Tibial nerve (tissue), 4 donors: ENCODE measurements around the gene CAND1. TPM values are rescaled to one million over a fixed set of nuclear protein-coding genes. Genes with fewer than 3 reads are reported as not detected.

Experiments used
- DNase-seq, 2 donors: peaks; one replicate each; pipeline ENCODE4 v3.0.0-alpha.2; 2019; ENCODE audit warnings: low spot score in 2 of 2
- H3K27ac ChIP-seq, 4 donors: fragments of 200-600 bp; sonication (generic) in 3 of 4; one replicate each; pipeline ENCODE4 v1.5.1; 2017 to 2019; ENCODE audit warnings: mild to moderate bottlenecking in 1 of 4
- H3K27me3 ChIP-seq, 2 donors: fragments of 200-600 bp; sonication (generic) in 1 of 2; one replicate each; pipeline versions ENCODE4 v1.5.1 to v1.6.0; 2017 to 2019
- H3K36me3 ChIP-seq, 3 donors: fragments of 200-600 bp; sonication (generic); one replicate each; pipeline ENCODE4 v1.5.1; 2018 to 2019
- H3K4me1 ChIP-seq, 4 donors: fragments of 200-600 bp; sonication (generic) in 3 of 4; one replicate each; pipeline ENCODE4 v1.5.1; 2017 to 2019
- H3K4me3 ChIP-seq, 4 donors: fragments of 200-600 bp; sonication (generic) in 3 of 4; one replicate each; pipeline ENCODE4 v1.5.1; 2017 to 2019; ENCODE audit warnings: mild to moderate bottlenecking in 1 of 4, moderate library complexity in 1 of 4
- H3K9me3 ChIP-seq, 4 donors: fragments of 200-600 bp; sonication (generic) in 3 of 4; one replicate each; pipeline ENCODE4 v1.5.1; 2017 to 2019
- CTCF ChIP-seq, 5 experiments: fragments of 200-600 bp in 3 of 5; fragments of 450-650 bp in 2 of 5; sonication (generic) in 3 of 5; IDR thresholded peaks; one replicate each; pipeline ENCODE4 v1.5.1; 2016 to 2019; ENCODE audit warnings: antibody characterized with exemption in 5 of 5, mild to moderate bottlenecking in 3 of 5, moderate library complexity in 2 of 5
- EP300 ChIP-seq, 2 donors: sonication (generic); formaldehyde crosslinking; IDR thresholded peaks; one replicate each; pipeline ENCODE4 v1.6.1; 2017; ENCODE audit warnings: antibody characterized with exemption in 2 of 2, mild to moderate bottlenecking in 1 of 2
- POLR2A ChIP-seq, 2 donors: fragments of 450-650 bp; IDR thresholded peaks; one replicate each; pipeline ENCODE4 v1.6.1; 2017; ENCODE audit warnings: antibody characterized with exemption in 2 of 2, mild to moderate bottlenecking in 2 of 2, moderate library complexity in 2 of 2
- WGBS, 2 donors: methylation state at CpG; one replicate each; pipeline ENCODE4 v1.1.5; 2018; 5-methylcytosine and 5-hydroxymethylcytosine counted together
- total RNA-seq, 4 donors: library from RNA; depleted of rRNA; stranded (reverse); fragments of >200 nt; gene quantifications; one replicate each; pipeline ENCODE4 v1.1.0, GENCODE V29; 2016

CAND1 gene
- total RNA-seq, 4 donors from 2014 or later, result 67.2 to 105 (median 72.9) TPM

- Histone ChIP-seq H3K4me3 (no peak overlapping the region), H3K9me3 (no peaks in the 10 kb centered on the region), H3K27ac (no peak overlapping the region), H3K4me1 (no peaks in the 10 kb centered on the region), H3K27me3 (no peaks in the 10 kb centered on the region), H3K36me3 (no peaks in the 10 kb centered on the region)
- WGBS, 2 donors, result 71 to 78% methylated on average over 5 of the region's 5 CpGs
- no peak for DNase-seq
- TF ChIP-seq CTCF (IDR thresholded peaks at IDR 0.05) (no peak), POLR2A (IDR thresholded peaks at IDR 0.05) (no peak), EP300 (IDR thresholded peaks at IDR 0.05) (no peak)
Measured at GRCh38 chr12:67256649-67257048, 12.5 kb upstream of the CAND1 start.

DNA sequence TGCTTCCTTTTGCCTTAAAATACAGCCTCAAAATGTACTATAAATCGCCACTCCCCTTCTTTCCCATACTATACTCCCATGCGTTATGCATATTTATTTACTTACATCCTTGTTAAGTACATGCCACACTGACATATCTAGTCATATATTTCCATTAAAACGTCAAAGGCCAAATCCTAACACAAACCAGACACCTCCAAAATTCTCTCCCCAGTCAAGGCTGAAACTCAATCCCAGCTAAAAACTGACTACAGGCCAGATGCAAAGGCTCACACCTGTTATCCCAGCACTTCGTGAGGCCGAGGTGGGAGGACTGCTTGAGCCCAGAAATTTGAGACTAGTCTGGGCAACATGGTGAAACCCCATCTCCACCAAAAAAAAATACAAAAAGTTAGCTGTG, 5.7 kb upstream of the CAND1 start:
- Histone ChIP-seq H3K4me3 (no peak overlapping the region), H3K27ac (no peak overlapping the region), H3K9me3 (no peaks in the 10 kb centered on the region), H3K36me3 (no peaks in the 10 kb centered on the region), H3K4me1 (peaks cover 0 to 8% (median 3%) of the 10 kb centered on the region in 4 donors), H3K27me3 (no peaks in the 10 kb centered on the region)
- 67 to 76% methylated on average over 5 of the region's 5 CpGs for WGBS, 2 donors
- no peak for DNase-seq
- TF ChIP-seq POLR2A (IDR thresholded peaks at IDR 0.05), result no peak
- TF ChIP-seq CTCF (IDR thresholded peaks at IDR 0.05), result no peak
- no peak for TF ChIP-seq EP300 (IDR thresholded peaks at IDR 0.05)

- peak; percentile 77 to 95 for DNase-seq
- H3K4me1 ChIP-seq, result peaks cover 0 to 30% (median 20%) of the 10 kb centered on the region in 4 donors
- no peaks in the 10 kb centered on the region for H3K27me3 ChIP-seq
- H3K27ac ChIP-seq, result peak overlapping the region; percentile 97 to 99 (median 97)
- peak in 1 of 2 donors; percentile 53 for TF ChIP-seq POLR2A (IDR thresholded peaks at IDR 0.05)
- no peak for TF ChIP-seq EP300 (IDR thresholded peaks at IDR 0.05)
- peak overlapping the region; percentile 39 to 87 (median 82) for H3K4me3 ChIP-seq
- 2 to 3% methylated on average over 19 of the region's 19 CpGs for WGBS, 2 donors
- no peaks in the 10 kb centered on the region for H3K9me3 ChIP-seq
- no peaks in the 10 kb centered on the region for H3K36me3 ChIP-seq
Measured at GRCh38 chr12:67268335-67268895, 743 bp upstream of the CAND1 start.

DNA sequence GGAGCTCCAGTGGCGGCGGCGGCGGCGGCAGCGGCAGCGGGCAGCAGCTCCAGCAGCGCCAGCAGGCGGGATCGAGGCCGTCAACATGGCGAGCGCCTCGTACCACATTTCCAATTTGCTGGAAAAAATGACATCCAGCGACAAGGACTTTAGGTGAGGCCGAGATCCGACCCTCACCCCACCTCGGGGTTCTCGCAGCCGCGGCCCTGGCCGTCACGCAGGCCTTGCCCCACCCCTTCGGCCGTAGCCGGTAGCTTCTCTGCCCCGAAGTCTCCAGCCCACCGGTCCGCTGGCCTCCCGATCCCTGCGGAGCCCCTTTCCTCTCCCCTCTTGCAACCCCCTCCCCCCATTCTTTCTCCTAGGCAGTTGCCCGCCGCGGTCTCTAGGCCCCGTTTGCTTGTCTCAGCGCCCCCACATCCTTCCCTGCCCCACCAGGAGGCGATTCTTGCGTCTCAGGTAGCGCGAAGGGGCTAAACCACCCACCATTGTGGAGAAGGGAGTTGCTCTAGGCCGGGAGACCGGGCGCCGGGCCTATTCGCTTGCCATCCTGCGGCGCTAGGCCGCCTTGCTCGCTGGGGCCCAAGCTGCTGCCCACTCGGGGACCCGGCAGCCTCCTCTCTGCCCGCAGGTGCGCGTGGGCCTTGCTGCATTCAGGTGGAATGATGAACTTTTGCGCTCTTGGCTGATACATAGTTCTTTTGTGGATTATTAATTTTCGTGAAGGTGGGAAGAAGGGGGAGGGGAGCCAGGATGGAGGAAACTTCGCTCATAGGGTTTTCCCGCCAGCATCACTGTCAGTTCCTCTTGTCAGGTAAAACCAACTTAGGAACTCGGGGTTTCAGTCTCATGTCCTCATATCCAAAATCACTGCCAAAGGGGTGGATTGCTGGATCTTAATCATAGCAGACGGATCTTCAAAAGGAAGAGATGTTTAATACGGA, 745 bp downstream of the CAND1 start:
- peak; percentile 17 to 22 for DNase-seq
- Histone ChIP-seq H3K27me3 (no peaks in the 10 kb centered on the region), H3K27ac (peak overlapping the region; percentile 97 to 99 (median 97)), H3K36me3 (no peaks in the 10 kb centered on the region), H3K4me1 (peaks cover 0 to 43% (median 31%) of the 10 kb centered on the region in 4 donors), H3K4me3 (peak overlapping the region; percentile 80 to 91 (median 86)), H3K9me3 (no peaks in the 10 kb centered on the region)
- TF ChIP-seq POLR2A (IDR thresholded peaks at IDR 0.05) (no peak), CTCF (IDR thresholded peaks at IDR 0.05) (no peak), EP300 (IDR thresholded peaks at IDR 0.05) (no peak)
- WGBS, 2 donors, result 0% methylated on average over 51 to 54 of the region's 61 CpGs

GRCh38 chr12:67270622-67271021, 1.5 kb downstream of the CAND1 start:
- WGBS, 2 donors, result 2 to 3% methylated on average over 6 of the region's 6 CpGs
- Histone ChIP-seq H3K36me3 (no peaks in the 10 kb centered on the region), H3K27me3 (no peaks in the 10 kb centered on the region), H3K9me3 (no peaks in the 10 kb centered on the region), H3K27ac (peak overlapping the region; percentile 97 to 99 (median 97)), H3K4me1 (peaks cover 0 to 49% (median 32%) of the 10 kb centered on the region in 4 donors), H3K4me3 (peak overlapping the region; percentile 80 to 91 (median 86))
- no peak for DNase-seq
- TF ChIP-seq CTCF (IDR thresholded peaks at IDR 0.05), result no peak
- no peak for TF ChIP-seq EP300 (IDR thresholded peaks at IDR 0.05)
- no peak for TF ChIP-seq POLR2A (IDR thresholded peaks at IDR 0.05)
